Breast epithelium (tissue), 3 donors: ENCODE data around the gene SERPINB2.

ENCODE experiments used
- POLR2A ChIP-seq: fragments of 450-650 bp; IDR thresholded peaks from one replicate; pipeline ENCODE4 v1.6.1; 2016; ENCODE audit warnings: antibody characterized with exemption, mild to moderate bottlenecking, moderate library complexity
- POLR2AphosphoS5 ChIP-seq, 3 donors: sonication (generic); formaldehyde crosslinking; IDR thresholded peaks; one replicate each; pipeline ENCODE4 v1.6.1; 2017; ENCODE audit warnings: antibody characterized with exemption in 3 of 3
- TF ChIP-seq, protein P1 (sequence below), 3 donors: fragments of 450-650 bp; IDR thresholded peaks; one replicate each; pipeline ENCODE4 v1.5.1; 2016 to 2017; ENCODE audit warnings: antibody characterized with exemption in 3 of 3, mild to moderate bottlenecking in 3 of 3, moderate library complexity in 3 of 3

DNA sequence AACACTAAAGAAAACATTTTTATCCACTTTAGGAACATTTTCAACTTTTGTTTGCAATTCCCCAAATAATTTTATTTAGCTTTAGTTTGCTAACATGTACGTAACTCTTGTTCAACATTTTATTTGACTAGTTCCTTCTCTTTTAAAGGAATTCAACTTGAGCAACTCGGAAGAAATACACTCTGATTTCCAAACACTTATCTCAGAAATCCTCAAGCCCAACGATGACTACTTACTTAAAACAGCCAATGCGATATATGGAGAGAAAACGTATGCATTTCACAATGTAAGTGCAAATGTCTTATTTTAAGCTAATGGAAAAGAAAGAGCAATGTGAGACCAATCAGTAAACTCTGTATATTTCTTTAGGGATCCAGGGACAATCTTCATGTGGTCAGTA, 30.3 kb downstream of the SERPINB2 start:
- TF ChIP-seq, protein P1, sequence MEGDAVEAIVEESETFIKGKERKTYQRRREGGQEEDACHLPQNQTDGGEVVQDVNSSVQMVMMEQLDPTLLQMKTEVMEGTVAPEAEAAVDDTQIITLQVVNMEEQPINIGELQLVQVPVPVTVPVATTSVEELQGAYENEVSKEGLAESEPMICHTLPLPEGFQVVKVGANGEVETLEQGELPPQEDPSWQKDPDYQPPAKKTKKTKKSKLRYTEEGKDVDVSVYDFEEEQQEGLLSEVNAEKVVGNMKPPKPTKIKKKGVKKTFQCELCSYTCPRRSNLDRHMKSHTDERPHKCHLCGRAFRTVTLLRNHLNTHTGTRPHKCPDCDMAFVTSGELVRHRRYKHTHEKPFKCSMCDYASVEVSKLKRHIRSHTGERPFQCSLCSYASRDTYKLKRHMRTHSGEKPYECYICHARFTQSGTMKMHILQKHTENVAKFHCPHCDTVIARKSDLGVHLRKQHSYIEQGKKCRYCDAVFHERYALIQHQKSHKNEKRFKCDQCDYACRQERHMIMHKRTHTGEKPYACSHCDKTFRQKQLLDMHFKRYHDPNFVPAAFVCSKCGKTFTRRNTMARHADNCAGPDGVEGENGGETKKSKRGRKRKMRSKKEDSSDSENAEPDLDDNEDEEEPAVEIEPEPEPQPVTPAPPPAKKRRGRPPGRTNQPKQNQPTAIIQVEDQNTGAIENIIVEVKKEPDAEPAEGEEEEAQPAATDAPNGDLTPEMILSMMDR (IDR thresholded peaks at IDR 0.05) = no peak
- TF ChIP-seq POLR2AphosphoS5 (IDR thresholded peaks at IDR 0.05) (no peak), POLR2A (no peak)
